ENCODE results near the gene ETV1. TPM values are rescaled to one million over a fixed set of nuclear protein-coding genes. Genes with fewer than 3 reads are reported as not detected.

ETV1 gene
- total and polyA plus RNA-seq, 4 donors, result 1.2 to 4.3 (median 3.6) TPM

DNA sequence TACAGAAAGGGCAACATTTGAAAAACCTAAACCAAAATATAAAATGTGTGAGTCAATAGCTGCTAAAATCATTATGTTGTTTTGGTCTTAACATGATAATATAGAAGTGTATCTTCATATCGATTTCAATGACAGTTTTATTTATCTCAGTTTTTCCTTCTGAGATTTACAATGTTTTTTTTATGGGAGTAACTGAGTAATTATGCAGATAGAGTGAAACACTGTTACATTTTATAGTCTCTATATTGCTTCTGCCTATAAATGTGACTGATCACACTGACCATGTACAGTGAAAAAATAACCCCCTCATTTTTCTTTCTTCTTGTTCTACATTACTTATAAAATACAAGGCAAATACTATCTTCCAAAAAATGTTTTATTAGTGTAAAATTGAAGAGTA, 81.6 kb downstream of the ETV1 start:
- Histone ChIP-seq H3K27ac (ENCODE audit: low read depth in 1 of 2, low read length in 2 of 2) (no peak overlapping the region), H3K27me3 (ENCODE audit: control insufficient read depth in 4 of 4, insufficient read depth in 4 of 4, low read length in 3 of 4) (no peaks in the 10 kb centered on the region), H3K4me1 (ENCODE audit: control insufficient read depth in 4 of 4, insufficient read depth in 4 of 4, low read length in 3 of 4) (no peaks in the 10 kb centered on the region), H3K4me3 (ENCODE audit: low read depth in 1 of 3, low read length in 3 of 3) (no peak overlapping the region), H3K36me3 (ENCODE audit: control insufficient read depth in 4 of 4, insufficient read depth in 3 of 4, low read depth in 1 of 4, low read length in 3 of 4) (peaks cover 0 to 7% (median 3%) of the 10 kb centered on the region in 4 donors), H3K9ac (ENCODE audit: low read depth in 1 of 2, low read length in 2 of 2) (no peak overlapping the region), H3K9me3 (ENCODE audit: control insufficient read depth in 4 of 4, low read length in 3 of 4) (no peaks in the 10 kb centered on the region)
- TF ChIP-seq, protein P1, sequence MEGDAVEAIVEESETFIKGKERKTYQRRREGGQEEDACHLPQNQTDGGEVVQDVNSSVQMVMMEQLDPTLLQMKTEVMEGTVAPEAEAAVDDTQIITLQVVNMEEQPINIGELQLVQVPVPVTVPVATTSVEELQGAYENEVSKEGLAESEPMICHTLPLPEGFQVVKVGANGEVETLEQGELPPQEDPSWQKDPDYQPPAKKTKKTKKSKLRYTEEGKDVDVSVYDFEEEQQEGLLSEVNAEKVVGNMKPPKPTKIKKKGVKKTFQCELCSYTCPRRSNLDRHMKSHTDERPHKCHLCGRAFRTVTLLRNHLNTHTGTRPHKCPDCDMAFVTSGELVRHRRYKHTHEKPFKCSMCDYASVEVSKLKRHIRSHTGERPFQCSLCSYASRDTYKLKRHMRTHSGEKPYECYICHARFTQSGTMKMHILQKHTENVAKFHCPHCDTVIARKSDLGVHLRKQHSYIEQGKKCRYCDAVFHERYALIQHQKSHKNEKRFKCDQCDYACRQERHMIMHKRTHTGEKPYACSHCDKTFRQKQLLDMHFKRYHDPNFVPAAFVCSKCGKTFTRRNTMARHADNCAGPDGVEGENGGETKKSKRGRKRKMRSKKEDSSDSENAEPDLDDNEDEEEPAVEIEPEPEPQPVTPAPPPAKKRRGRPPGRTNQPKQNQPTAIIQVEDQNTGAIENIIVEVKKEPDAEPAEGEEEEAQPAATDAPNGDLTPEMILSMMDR (IDR thresholded peaks at IDR 0.05; ENCODE audit: low read depth, low read length, missing input control), result no peak
- TF ChIP-seq YY1 (IDR thresholded peaks at IDR 0.05) (no peak), RXRA (IDR thresholded peaks at IDR 0.05) (no peak), HNF4G (IDR thresholded peaks at IDR 0.05) (no peak), EGR1 (IDR thresholded peaks at IDR 0.05; ENCODE audit: low read depth in 2 of 2) (no peak), NR2F2 (IDR thresholded peaks at IDR 0.05) (no peak), SP1 (IDR thresholded peaks at IDR 0.05) (no peak), FOXA2 (IDR thresholded peaks at IDR 0.05) (no peak)
- TF ChIP-seq, protein P2, sequence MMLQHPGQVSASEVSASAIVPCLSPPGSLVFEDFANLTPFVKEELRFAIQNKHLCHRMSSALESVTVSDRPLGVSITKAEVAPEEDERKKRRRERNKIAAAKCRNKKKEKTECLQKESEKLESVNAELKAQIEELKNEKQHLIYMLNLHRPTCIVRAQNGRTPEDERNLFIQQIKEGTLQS (IDR thresholded peaks at IDR 0.05), result no peak
- TF ChIP-seq, protein P3, sequence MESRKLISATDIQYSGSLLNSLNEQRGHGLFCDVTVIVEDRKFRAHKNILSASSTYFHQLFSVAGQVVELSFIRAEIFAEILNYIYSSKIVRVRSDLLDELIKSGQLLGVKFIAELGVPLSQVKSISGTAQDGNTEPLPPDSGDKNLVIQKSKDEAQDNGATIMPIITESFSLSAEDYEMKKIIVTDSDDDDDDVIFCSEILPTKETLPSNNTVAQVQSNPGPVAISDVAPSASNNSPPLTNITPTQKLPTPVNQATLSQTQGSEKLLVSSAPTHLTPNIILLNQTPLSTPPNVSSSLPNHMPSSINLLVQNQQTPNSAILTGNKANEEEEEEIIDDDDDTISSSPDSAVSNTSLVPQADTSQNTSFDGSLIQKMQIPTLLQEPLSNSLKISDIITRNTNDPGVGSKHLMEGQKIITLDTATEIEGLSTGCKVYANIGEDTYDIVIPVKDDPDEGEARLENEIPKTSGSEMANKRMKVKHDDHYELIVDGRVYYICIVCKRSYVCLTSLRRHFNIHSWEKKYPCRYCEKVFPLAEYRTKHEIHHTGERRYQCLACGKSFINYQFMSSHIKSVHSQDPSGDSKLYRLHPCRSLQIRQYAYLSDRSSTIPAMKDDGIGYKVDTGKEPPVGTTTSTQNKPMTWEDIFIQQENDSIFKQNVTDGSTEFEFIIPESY (IDR thresholded peaks at IDR 0.05), result no peak
- 93% methylated on average over 1 of the region's 1 CpG for WGBS
- DNase-seq (ENCODE audit: low spot score), result no peak

DNA sequence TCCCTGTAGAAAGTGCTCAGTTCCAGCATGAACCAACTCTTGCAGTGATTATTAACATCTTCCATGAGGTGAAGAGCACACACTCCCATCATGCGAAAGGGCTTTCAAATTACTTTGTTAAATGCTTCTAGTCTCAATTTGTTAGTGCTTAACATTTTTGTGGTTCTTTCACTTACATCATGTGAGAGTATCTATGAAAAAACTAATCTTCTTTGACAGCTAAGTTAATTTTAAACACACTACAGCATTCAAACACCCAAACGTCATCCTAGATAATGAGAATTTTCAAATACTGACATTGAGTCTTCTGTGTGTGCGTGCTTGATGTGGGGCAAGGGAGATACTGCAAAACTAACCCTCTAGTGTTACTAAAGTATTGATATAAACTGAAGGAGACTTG, 84.8 kb downstream of the ETV1 start:
- Histone ChIP-seq H3K36me3 (ENCODE audit: control insufficient read depth in 4 of 4, insufficient read depth in 3 of 4, low read depth in 1 of 4, low read length in 3 of 4) (peaks cover 0 to 7% (median 3%) of the 10 kb centered on the region in 4 donors), H3K4me3 (ENCODE audit: low read depth in 1 of 3, low read length in 3 of 3) (no peak overlapping the region), H3K9ac (ENCODE audit: low read depth in 1 of 2, low read length in 2 of 2) (no peak overlapping the region), H3K4me1 (ENCODE audit: control insufficient read depth in 4 of 4, insufficient read depth in 4 of 4, low read length in 3 of 4) (no peaks in the 10 kb centered on the region), H3K9me3 (ENCODE audit: control insufficient read depth in 4 of 4, low read length in 3 of 4) (no peaks in the 10 kb centered on the region), H3K27me3 (ENCODE audit: control insufficient read depth in 4 of 4, insufficient read depth in 4 of 4, low read length in 3 of 4) (no peaks in the 10 kb centered on the region), H3K27ac (ENCODE audit: low read depth in 1 of 2, low read length in 2 of 2) (no peak overlapping the region)
- WGBS, result 93% methylated on average over 3 of the region's 3 CpGs
- TF ChIP-seq, protein P2 (IDR thresholded peaks at IDR 0.05), result no peak
- TF ChIP-seq NR2F2 (IDR thresholded peaks at IDR 0.05) (no peak), HNF4A (conservative IDR thresholded peaks at IDR 0.05) (no peak), SP1 (IDR thresholded peaks at IDR 0.05) (no peak), YY1 (IDR thresholded peaks at IDR 0.05) (no peak), GABPA (IDR thresholded peaks at IDR 0.05 in 1 of 2, conservative IDR thresholded peaks at IDR 0.05 in 1 of 2) (no peak), FOXA1 (IDR thresholded peaks at IDR 0.05) (no peak), HNF4G (IDR thresholded peaks at IDR 0.05) (no peak), TAF1 (conservative IDR thresholded peaks at IDR 0.05) (no peak), EGR1 (IDR thresholded peaks at IDR 0.05; ENCODE audit: low read depth in 2 of 2) (no peak), JUND (IDR thresholded peaks at IDR 0.05) (no peak), FOXA2 (IDR thresholded peaks at IDR 0.05) (no peak), RXRA (IDR thresholded peaks at IDR 0.05) (no peak)
- TF ChIP-seq, protein P4, sequence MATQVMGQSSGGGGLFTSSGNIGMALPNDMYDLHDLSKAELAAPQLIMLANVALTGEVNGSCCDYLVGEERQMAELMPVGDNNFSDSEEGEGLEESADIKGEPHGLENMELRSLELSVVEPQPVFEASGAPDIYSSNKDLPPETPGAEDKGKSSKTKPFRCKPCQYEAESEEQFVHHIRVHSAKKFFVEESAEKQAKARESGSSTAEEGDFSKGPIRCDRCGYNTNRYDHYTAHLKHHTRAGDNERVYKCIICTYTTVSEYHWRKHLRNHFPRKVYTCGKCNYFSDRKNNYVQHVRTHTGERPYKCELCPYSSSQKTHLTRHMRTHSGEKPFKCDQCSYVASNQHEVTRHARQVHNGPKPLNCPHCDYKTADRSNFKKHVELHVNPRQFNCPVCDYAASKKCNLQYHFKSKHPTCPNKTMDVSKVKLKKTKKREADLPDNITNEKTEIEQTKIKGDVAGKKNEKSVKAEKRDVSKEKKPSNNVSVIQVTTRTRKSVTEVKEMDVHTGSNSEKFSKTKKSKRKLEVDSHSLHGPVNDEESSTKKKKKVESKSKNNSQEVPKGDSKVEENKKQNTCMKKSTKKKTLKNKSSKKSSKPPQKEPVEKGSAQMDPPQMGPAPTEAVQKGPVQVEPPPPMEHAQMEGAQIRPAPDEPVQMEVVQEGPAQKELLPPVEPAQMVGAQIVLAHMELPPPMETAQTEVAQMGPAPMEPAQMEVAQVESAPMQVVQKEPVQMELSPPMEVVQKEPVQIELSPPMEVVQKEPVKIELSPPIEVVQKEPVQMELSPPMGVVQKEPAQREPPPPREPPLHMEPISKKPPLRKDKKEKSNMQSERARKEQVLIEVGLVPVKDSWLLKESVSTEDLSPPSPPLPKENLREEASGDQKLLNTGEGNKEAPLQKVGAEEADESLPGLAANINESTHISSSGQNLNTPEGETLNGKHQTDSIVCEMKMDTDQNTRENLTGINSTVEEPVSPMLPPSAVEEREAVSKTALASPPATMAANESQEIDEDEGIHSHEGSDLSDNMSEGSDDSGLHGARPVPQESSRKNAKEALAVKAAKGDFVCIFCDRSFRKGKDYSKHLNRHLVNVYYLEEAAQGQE (IDR thresholded peaks at IDR 0.05), result no peak
- TF ChIP-seq, protein P1 (IDR thresholded peaks at IDR 0.05; ENCODE audit: low read depth, low read length, missing input control), result no peak
- TF ChIP-seq, protein P3 (IDR thresholded peaks at IDR 0.05), result no peak
- DNase-seq (ENCODE audit: low spot score), result no peak

Measured in liver (tissue), 9 donors.